ENCODE measurements around the gene PARP14.
"Not testable (repeated sequence)": the region's sequence is repeated elsewhere in the genome, so short reads cannot be mapped to it uniquely, and the experiment has no call there.

PARP14 gene, protein sequence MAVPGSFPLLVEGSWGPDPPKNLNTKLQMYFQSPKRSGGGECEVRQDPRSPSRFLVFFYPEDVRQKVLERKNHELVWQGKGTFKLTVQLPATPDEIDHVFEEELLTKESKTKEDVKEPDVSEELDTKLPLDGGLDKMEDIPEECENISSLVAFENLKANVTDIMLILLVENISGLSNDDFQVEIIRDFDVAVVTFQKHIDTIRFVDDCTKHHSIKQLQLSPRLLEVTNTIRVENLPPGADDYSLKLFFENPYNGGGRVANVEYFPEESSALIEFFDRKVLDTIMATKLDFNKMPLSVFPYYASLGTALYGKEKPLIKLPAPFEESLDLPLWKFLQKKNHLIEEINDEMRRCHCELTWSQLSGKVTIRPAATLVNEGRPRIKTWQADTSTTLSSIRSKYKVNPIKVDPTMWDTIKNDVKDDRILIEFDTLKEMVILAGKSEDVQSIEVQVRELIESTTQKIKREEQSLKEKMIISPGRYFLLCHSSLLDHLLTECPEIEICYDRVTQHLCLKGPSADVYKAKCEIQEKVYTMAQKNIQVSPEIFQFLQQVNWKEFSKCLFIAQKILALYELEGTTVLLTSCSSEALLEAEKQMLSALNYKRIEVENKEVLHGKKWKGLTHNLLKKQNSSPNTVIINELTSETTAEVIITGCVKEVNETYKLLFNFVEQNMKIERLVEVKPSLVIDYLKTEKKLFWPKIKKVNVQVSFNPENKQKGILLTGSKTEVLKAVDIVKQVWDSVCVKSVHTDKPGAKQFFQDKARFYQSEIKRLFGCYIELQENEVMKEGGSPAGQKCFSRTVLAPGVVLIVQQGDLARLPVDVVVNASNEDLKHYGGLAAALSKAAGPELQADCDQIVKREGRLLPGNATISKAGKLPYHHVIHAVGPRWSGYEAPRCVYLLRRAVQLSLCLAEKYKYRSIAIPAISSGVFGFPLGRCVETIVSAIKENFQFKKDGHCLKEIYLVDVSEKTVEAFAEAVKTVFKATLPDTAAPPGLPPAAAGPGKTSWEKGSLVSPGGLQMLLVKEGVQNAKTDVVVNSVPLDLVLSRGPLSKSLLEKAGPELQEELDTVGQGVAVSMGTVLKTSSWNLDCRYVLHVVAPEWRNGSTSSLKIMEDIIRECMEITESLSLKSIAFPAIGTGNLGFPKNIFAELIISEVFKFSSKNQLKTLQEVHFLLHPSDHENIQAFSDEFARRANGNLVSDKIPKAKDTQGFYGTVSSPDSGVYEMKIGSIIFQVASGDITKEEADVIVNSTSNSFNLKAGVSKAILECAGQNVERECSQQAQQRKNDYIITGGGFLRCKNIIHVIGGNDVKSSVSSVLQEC (N-terminal part only)

GRCh38 chr3:122680475-122681283, at the start of gene PARP14:
PARP14 (plus strand) TSS chr3:122680839; CDS start chr3:122680884, 45 bp downstream.
- peak; percentile 44 to 49 for DNase-seq

DNA sequence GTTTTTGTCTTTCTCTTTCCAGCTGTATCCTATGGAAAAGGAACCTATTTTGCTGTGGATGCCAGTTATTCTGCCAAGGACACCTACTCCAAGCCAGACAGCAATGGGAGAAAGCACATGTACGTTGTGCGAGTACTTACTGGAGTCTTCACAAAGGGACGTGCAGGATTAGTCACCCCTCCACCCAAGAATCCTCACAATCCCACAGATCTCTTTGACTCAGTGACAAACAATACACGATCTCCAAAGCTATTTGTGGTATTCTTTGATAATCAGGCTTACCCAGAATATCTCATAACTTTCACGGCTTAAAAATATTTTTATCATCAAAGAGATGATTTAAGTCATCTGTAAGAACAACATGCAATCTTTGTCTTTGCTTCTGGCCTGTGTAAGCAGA, 44.9 kb upstream of the PARP14 start:
- no peak for DNase-seq

DNA sequence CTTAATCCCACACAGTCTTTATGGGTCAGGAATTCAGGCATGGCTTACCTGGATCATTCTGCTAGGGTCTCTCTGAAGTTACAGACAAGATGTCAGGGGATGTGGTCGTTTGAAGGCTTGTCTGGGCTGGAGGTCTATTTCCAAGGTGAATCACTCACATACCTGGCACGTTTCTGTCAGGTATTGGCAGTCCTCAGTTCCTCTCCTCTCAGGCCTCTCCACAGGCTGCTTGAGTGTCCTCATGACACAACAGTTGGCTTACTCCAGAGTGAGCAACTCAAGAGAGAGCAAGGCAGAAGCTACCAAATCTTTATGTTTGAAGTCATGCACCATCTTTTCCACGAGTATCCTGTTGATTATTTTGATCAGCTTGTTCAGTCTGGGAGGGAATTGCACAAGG, 43.9 kb upstream of the PARP14 start:
- no peak for DNase-seq

DNA sequence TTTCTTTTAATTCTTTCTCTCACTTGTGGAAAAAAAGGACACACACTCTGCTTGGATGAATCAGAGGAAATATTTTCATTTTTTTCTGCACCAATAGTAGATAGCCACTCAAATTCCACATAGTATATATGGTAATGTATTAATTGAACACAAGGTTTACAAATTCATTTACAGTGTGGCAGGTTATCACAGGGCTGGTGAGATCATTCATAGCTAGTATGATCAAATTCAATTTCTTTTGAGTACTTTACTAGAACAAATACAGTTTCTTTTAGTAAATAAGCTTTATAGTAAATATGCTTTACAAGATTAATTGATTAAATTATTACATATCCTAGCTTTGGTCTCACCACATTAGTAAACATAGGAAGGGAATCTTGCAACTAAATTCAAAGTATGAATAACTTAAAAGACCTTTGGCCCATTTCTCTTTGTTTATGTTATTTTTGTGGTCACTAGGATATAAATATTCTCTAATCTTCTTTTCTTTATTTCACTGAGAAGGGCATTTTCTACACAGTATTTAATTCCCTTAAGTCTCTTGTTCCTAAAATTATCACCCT, 40.1 kb upstream of the PARP14 start:
- DNase-seq, result no peak

DNA sequence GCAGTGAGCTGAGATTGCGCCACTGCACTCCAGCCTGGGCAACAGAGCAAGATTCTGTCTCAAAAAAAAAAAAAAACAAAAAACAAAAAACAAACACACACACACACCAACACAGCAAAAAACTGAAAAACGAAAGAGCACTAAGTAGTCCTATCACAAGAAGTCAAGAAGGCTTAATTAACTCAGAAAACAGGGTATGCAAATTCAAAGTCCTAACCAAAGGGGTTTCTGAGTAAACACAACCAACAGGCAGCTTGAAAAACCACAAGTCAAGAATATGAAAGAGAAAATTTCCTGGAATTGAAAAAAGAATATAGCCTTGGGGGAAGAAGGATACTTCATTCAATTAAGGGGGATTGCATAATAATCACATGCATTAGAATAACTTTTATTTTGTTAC, 37.7 kb upstream of the PARP14 start:
- no peak for DNase-seq

GRCh38 chr3:122646146-122646988, 34.3 kb upstream of the PARP14 start:
- no peak for DNase-seq

DNA sequence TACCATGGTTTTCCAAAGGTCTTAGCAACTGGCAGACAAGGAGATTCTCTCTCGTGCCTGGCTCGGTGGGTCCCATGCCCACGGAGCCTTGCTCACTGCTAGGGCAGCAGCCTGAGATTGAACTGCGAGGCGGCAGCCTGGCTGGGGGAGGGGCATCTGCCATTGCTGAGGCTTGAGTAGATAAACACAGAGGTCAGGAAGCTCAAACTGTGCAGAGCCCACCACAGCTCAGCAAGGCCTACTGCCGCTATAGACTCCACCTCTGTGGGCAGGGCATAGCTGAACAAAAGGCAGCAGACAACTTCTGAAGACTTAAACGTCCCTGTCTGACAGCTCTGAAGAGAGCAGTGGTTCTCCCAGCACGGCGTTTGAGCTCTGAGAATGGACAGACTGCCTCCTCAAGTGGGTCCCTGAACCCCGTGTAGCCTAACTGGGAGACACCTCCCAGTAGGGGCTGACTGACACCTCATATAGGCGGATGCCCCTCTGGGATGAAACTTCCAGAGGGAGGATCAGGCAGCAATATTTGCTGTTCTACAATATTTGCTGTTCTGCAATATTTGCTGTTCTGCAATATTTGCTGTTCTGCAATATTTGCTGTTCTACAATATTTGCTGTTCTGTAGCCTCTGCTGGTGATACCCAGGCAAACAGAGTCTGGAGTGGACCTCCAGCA, 29.3 kb upstream of the PARP14 start:
- DNase-seq, result not testable (repeated sequence)

GRCh38 chr3:122651962-122652361, 28.7 kb upstream of the PARP14 start:
- DNase-seq, result not testable (repeated sequence)

- DNase-seq, result not testable (repeated sequence)
Measured at GRCh38 chr3:122658336-122658735, 22.3 kb upstream of the PARP14 start.

GRCh38 chr3:122660297-122660974, 20.2 kb upstream of the PARP14 start:
- no peak for DNase-seq

GRCh38 chr3:122661633-122662032, 19.0 kb upstream of the PARP14 start:
- no peak for DNase-seq

DNA sequence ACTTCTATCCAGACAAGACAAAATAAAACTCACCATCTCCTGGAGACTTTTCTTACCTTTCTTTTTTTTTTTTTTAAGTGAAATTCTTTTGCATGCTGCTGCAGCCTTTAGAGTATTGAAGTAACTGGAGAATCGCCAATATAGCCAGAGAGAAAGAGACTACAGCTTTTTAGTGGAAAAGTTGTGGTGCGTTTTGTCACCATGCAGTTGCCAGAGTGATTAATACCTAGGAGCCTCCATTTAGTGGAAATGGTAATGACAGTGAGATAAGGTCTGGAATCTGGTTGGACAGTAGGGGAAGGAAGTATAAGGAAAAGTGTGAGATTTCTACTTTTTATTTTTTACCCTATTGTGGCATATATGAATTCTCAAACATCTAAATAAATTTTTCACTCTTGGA, 18.1 kb upstream of the PARP14 start:
- no peak for DNase-seq

GRCh38 chr3:122665226-122665786, 15.3 kb upstream of the PARP14 start:
- no peak for DNase-seq

- no peak for DNase-seq
Measured at GRCh38 chr3:122665881-122666280, 14.8 kb upstream of the PARP14 start.

DNA sequence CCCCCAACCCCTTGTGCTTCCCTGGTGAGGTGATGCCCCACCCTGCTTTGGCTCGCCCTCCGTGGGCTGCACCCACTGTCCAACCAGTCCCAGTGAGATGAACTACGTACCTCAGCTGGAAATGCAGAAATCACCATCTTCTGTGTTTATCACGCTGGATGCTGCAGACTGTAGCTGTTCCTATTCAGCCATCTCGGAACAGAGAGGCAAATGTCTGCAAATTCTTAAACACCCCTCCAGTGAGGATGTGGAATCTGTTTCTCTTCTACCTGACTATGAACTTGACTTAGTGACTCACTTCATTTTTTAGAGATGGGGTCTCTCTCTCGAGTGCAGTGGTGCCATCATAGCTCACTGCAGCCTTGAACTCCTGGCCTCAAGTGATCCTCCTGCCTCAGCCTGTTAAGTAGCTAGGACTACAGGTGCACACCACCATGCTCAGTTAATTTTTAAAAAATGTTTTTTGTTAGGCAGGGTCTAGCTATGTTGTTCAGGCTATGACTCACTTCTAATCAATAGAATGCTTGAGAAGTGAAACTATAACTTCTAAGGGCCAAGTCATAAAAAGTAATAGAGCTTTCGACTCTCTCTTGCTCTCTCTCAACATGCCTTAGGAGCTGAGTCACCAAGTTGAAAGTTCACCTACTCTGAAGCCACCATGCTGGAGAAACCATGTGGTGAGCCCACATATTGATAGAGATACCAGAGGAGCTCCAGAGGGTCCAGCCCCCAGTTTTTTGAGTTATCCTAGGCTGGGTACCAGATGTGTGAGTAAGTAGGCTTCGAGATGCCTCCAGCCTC, 11.5 kb upstream of the PARP14 start:
- DNase-seq, result peak in 1 of 2 donors; percentile 36

GRCh38 chr3:122671553-122671952, 9.1 kb upstream of the PARP14 start:
- no peak for DNase-seq

DNA sequence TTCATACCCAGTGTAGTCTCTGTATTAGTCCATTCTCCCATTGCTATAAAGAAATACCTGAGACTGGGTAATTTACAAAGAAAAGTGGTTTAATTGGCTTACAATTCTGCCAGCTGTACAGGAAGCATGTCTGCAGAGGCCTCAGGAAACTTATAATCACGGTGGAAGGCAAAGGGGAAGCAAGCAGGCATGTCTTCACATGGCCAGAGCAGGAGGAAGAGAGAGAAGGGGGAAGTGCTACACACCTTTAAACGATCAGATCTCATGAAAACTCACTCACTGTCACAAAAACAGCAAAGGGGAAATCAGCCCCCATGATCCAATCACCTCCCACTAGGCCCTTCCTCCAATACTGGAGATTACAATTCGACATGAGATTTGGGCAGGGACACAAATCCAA, 6.3 kb upstream of the PARP14 start:
- no peak for DNase-seq

DNA sequence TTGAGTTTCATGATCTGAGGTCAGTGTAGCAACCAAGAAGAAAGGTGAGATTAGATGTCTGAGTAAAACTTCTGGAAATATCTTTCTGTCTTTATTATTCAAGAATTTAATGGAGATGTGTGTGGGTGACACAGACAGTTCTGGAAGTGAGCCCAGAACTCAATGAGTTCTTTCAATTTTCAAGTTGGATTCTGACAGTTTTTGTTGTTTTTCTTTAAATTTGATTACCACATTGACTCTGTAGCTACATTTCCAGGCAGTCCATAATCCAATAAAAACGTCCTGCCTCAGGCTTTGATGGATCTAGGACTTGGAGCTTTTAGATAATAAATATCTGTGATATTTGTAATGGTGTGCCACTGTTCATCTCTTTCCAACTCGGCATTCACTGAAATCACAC, 3.9 kb upstream of the PARP14 start:
- no peak for DNase-seq
